HG03039 (cell line): ENCODE results near the gene EZH2.

ENCODE experiments used
- ATAC-seq: cut with Tn5 transposase; IDR thresholded peaks from one replicate; pipeline ENCODE4 v1.9.1; 2021; ENCODE audit warnings: mild to moderate bottlenecking, moderate library complexity; ENCODE audit not compliant: unreplicated experiment

EZH2 gene

GRCh38 chr7:148813890-148814289 lies 70.2 kb downstream of the EZH2 start:
- ATAC-seq = no peak

GRCh38 chr7:148811892-148812291 lies 72.2 kb downstream of the EZH2 start:
- no peak for ATAC-seq

GRCh38 chr7:148809856-148810255 lies 74.2 kb downstream of the EZH2 start:
- ATAC-seq = no peak

GRCh38 chr7:148807436-148807835 lies 76.7 kb downstream of the EZH2 start:
- no peak for ATAC-seq

GRCh38 chr7:148806187-148806586 lies 77.9 kb downstream of the EZH2 start:
- ATAC-seq = no peak

- no peak for ATAC-seq
Observed at GRCh38 chr7:148804343-148805235, 79.5 kb downstream of the EZH2 start.

DNA sequence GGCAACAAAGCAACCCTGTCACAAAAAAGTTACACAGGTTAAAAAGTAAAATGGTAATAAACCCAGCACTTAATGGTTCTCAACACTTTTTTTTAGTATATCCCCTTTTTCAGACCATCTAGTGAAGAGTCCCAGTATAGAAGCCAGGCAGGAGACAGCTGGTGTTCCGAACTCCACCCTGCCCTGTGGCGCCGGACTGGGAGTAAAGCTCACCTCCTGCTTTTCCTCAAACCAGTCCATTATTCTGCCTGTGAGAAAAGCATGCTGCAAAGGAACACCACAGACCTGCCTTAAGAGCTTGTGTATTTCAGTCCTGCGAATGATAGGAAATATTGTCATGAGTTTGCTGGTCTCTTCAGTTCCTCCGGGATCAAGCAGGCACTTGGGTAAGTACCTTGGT lies 81.0 kb downstream of the EZH2 start:
- no peak for ATAC-seq

DNA sequence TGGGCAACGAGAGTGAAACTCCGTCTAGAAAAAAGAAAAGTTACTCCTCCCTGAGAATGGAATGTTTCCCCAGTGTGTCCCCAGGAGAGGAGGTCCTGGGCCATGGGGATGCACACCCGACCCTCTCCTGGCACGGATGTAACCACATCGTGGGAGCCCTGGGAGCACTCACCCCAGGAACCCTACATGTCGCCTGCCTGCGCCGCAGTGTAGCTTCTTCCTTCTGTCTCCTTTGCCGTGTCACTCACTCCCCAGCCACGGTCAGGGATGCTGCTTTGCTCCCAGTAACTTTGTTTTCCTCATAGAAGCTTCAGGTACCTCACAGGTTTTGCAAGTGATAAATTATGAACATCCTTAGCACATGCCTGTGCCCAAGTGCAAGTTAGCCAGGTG lies 82.0 kb downstream of the EZH2 start:
- no peak for ATAC-seq

DNA sequence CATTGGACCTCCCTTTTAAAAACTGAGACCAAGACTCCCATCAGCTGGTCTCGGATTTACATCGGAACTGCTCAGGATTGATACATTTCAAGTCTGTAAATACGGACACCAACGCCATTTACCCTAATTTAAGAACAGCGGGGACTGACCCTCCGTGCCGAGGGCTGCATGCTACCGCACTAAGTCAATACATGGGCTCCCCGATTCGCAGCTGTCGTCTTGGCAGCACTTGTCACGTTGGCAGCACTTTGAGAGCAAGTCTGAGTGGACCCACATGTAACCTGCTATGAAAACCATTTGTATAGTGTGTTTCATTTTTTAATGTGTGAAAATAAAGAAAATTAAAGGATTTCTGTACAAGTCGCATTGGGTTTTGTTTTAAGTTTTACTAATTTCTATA lies 83.4 kb downstream of the EZH2 start:
- no peak for ATAC-seq

- no peak for ATAC-seq
Observed at GRCh38 chr7:148799893-148800555, 84.1 kb downstream of the EZH2 start.

DNA sequence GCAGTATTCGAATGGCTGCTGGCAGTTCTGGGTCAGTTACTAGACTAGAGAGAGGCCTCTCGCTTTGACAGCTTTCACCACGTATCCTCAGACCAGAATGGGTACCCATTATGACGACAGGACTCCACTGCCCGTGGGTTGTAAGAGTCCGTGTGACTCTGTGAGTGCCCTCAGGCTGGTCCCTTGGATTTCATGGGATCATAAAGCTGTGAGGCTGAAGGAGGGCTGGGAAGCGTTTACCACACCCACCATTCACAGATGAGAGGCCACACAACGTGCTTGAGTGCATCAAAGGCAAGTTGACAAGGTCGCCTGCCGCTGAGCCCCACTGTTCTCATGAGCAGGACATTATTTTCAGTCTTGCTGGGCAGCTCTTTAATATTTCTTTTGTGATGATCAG lies 87.2 kb downstream of the EZH2 start:
- no peak for ATAC-seq

DNA sequence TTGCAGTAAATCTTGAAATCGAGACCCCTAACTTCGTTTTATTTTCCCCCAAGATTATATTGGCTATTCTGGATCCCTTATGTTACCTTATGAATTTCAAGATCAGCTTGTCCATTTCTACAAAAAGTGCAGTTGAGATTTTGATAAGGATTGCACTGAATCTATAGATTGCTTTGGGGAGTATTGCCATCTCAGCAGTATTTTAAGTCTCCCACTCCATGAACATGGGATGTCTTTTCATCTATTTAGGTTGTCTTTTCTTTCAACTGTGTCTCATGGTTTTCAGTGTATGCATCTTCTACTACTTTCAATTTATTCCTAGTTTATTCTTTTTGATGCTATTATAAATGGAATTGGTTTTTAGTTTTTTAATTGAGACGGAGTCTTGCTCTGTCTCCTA lies 89.6 kb downstream of the EZH2 start:
- ATAC-seq = no peak

- no peak for ATAC-seq
Observed at GRCh38 chr7:148793590-148793989, 90.5 kb downstream of the EZH2 start.

GRCh38 chr7:148791546-148791945 lies 92.5 kb downstream of the EZH2 start:
- no peak for ATAC-seq

DNA sequence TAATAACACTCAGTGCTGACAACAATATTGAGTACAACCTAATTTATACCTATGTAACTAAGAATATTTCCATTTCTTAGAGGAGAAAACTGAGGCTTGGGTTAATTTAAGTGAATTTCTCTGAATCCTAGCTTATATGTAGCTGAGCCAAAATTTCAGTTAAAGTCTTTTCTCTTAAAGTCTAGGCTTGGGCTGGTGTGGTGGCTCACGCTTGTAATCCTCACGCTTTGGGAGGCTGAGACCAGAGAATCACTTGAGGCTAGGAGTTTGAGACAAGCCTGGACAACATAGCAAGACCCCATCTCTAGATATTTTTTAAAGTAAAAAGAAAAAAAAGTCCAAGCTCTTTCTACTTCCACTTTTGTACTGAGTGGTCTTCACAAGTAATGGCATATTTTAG lies 93.2 kb downstream of the EZH2 start:
- no peak for ATAC-seq

DNA sequence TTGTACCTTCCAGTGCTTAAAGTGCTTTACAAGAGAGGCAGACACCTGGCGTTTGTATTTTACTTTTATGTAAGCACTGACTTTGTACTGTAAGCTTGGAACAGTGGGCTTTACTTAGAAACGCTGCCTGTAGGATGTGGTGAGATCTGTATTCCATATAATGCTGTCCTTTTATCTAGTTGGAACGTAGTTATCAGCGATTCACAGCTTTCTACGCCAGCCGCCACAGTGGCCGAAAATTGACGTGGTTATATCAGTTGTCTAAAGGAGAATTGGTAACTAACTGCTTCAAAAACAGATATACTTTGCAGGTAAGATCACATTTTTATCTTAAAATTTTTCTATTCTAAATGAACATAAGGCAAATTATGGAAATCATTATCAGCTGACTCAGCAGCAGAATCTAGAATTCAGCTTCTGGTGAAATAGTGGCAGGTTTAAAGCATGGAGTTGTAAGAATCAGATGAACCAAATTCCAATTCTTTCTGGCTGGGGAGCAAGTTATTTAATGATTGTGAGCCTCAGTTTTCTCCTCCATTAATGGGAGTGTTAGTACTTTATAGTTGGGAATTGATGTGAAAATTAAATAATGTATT lies 93.9 kb downstream of the EZH2 start:
- ATAC-seq = no peak

DNA sequence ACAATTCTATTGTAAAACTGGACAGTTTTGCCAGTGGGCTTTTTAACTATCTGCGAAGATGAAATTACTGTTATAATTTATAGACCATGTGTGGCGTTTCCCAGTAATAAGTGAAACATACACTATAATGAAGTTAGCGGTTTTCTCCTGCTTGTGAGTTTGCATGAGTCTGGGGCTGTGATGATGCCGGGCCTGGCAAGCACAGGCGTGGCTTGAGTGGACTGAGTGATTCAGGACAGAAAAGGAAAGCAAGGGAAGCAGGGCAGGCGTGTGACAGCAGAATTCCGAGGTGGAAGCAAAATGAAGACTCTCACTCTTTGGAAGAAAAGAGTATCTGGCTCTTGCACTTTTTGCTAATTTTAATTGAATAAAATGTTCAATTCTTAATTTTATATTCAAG lies 94.9 kb downstream of the EZH2 start:
- no peak for ATAC-seq

DNA sequence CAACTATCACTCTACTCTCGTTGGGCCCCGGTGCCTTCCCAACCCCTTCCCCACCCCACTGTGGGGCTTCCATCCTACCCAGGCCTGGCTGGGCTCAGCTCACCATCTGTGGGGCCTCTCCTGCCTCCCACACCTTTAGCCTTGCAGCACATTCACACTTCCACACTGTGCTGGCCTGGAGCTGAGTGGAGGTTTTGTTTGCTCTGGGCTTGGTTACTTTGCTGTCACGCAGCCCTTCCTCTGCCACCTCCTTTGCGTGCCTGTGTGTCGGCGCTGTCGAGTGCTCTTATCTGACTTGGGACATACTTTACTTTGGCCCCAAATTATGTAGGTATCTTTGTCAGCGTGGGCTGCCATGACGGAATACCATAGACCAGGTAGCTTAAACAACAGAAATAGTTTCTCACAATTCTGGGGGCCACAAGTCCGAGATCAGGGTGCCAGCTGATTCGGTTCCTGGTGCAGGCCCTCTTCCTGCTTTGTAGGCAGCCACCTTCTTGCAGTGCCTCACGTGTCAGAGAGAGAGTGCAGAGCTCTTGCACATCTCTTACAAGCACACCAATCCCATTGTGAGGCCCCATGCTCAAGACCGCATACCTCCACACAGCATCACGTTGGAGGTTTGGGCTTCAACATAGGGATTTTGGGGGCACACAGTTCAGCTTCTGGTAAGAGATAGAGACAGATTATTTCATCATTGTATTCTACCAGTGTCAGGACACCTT lies 96.4 kb downstream of the EZH2 start:
- no peak for ATAC-seq

DNA sequence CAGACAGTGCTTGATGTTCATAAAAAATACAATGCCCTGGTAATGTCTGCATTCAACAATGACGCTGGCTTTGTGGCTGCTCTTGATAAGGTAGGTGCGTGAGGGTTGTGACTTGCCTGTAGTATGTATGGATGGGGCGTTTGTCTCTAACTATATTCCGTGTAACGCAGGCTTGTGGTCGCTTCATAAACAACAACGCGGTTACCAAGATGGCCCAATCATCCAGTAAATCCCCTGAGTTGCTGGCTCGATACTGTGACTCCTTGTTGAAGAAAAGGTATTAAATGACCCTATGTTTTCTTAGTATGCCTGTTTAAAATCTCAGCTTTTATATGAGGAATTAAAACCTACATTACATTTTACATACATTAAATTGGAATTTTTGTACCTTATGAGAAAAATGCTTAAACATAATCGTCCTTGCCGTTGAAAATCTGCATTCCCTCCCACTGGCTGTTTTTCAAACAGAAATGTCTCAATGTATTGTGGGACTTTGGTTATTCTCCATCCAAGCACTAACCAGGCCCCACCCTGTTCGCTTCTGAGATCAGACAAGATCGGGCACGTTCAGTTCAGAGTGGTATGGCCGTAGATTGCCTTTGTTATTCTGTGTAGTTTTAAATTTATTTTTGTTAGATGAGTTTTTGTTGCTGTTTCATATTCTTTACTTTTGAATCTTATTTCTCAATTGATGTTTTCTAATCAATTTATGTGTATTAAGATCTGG lies 100.1 kb downstream of the EZH2 start:
- ATAC-seq = no peak

DNA sequence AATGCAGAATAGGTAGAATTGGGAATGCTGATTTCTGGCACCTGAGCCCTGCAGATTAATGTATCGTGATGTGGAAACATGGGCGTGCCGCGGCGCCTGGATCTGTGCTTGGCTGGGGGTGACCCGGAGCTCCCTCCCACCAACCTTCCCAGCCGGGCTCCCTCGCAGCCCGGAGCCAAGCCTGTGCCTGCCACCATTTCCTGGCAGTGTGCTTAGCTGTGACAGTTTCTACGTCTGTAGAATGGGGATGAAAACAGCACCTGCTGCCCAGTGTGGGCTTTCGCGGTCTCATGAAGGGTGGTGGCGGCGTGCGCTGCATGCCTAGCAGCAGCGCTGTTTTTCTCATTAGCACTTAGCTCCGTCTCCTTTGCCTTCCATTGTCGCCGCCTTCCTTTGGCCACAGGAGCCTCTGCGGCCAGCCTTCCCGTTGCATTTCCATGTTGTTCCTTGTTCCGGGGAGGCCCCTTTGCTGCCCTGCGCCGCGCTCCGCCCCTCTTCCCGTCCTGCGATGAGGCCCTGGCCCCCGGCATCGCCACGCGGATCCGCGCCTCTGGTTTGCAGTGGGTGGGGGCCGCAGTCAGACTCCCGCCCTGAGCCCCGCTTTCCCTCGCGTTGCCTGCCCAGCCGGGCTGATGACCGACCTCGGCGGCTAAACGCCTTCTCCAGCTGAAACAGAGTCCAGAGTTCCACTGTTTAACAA lies 101.2 kb downstream of the EZH2 start:
- ATAC-seq = no peak
